Mesothelial cell of epicardium (in vitro differentiated cells): Measurements from ENCODE around the gene XYLT1. TPM values are rescaled to one million over a fixed set of nuclear protein-coding genes. Genes with fewer than 3 reads are reported as not detected.

ENCODE experiments used
- DNase-seq, 2 experiments: peaks; one replicate each; pipeline ENCODE4 v3.0.0; 2021; ENCODE audit warnings: low spot score in 2 of 2; ENCODE audit not compliant: unreplicated experiment in 2 of 2
- H3K27ac Mint-ChIP-seq: 2 replicates; pipeline ENCODE4 v1.8.0; 2021; ENCODE audit warnings: mixed read lengths
- H3K27me3 Mint-ChIP-seq: 2 replicates; pipeline ENCODE4 v1.8.0; 2021; ENCODE audit warnings: low read depth, mixed read lengths
- H3K36me3 Mint-ChIP-seq: 2 replicates; pipeline ENCODE4 v1.8.0; 2021; ENCODE audit warnings: mixed read lengths
- H3K4me1 Mint-ChIP-seq: 2 replicates; pipeline ENCODE4 v1.8.0; 2021; ENCODE audit warnings: mixed read lengths
- H3K4me3 Mint-ChIP-seq: 2 replicates; pipeline ENCODE4 v1.8.0; 2021; ENCODE audit warnings: mild to moderate bottlenecking, moderate library complexity, mixed read lengths
- H3K9me3 Mint-ChIP-seq: 2 replicates; pipeline ENCODE4 v1.8.0; 2021; ENCODE audit warnings: mixed read lengths
- total RNA-seq: library from RNA; stranded (reverse); gene quantifications from 3 replicates; pipeline ENCODE4 v1.2.1, GENCODE V29; 2021
- TF ChIP-seq, protein P1 (sequence below): fragments of 200-600 bp; sonication (generic); IDR thresholded peaks from one replicate; pipeline ENCODE4 v1.5.0; 2021; ENCODE audit warnings: antibody characterized with exemption; ENCODE audit not compliant: unreplicated experiment

XYLT1 gene
- total RNA-seq, 1 donor from 2014 or later = 15.2 TPM

- DNase-seq = no peak
- Mint-ChIP-seq H3K9me3 (no peaks in the 10 kb centered on the region), H3K4me1 (no peaks in the 10 kb centered on the region), H3K27me3 (no peaks in the 10 kb centered on the region), H3K36me3 (no peaks in the 10 kb centered on the region), H3K4me3 (no peak overlapping the region), H3K27ac (no peak overlapping the region)
- TF ChIP-seq, protein P1, sequence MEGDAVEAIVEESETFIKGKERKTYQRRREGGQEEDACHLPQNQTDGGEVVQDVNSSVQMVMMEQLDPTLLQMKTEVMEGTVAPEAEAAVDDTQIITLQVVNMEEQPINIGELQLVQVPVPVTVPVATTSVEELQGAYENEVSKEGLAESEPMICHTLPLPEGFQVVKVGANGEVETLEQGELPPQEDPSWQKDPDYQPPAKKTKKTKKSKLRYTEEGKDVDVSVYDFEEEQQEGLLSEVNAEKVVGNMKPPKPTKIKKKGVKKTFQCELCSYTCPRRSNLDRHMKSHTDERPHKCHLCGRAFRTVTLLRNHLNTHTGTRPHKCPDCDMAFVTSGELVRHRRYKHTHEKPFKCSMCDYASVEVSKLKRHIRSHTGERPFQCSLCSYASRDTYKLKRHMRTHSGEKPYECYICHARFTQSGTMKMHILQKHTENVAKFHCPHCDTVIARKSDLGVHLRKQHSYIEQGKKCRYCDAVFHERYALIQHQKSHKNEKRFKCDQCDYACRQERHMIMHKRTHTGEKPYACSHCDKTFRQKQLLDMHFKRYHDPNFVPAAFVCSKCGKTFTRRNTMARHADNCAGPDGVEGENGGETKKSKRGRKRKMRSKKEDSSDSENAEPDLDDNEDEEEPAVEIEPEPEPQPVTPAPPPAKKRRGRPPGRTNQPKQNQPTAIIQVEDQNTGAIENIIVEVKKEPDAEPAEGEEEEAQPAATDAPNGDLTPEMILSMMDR = no peak
These were observed 127.7 kb downstream of the XYLT1 start for GRCh38 chr16:17343028-17343427.

DNA sequence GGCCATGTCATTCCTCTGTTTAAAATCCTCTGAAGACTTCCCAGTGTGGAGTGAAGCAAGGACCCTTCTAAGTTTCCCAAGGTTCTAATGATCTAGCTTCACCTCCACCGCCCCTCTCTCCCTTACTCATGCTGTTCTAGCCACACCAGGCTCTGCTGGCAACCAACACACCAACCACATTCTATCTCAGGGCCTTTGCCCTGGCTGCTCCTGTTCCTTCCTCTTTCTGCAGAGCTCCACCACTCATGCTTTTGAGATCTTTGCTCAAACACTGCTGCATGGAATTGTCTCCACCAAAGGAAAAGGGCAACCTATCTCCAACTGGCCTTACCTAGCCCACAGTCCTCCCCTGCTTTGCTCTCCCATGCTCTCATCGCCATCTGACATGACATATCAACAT, 128.7 kb downstream of the XYLT1 start:
- Mint-ChIP-seq H3K27ac (no peak overlapping the region), H3K9me3 (no peaks in the 10 kb centered on the region), H3K4me3 (no peak overlapping the region), H3K27me3 (no peaks in the 10 kb centered on the region), H3K36me3 (no peaks in the 10 kb centered on the region), H3K4me1 (no peaks in the 10 kb centered on the region)
- TF ChIP-seq, protein P1 = no peak
- no peak for DNase-seq

DNA sequence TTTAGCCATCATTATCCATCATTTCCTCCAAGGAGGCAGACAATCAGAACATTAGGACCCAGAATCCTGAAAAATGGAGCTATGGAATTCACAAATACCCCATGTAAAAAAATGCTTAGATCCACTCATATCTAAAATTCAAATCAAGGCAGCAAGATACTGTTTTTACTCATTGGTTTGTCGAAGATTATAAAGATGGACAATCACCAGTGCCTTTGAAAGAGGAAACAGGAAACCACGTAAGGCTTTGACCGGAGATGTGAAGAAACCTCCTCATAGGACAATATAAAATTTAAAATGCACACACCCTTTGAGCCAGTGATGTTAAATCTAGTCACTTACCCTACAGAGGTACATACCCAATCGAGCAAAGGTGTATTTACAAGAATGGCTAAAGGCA, 130.0 kb downstream of the XYLT1 start:
- no peaks in the 10 kb centered on the region for H3K9me3 Mint-ChIP-seq
- no peaks in the 10 kb centered on the region for H3K36me3 Mint-ChIP-seq
- no peak overlapping the region for H3K27ac Mint-ChIP-seq
- H3K4me3 Mint-ChIP-seq = no peak overlapping the region
- DNase-seq = no peak
- TF ChIP-seq, protein P1 = no peak
- H3K27me3 Mint-ChIP-seq = no peaks in the 10 kb centered on the region
- no peaks in the 10 kb centered on the region for H3K4me1 Mint-ChIP-seq

- no peak overlapping the region for H3K4me3 Mint-ChIP-seq
- no peaks in the 10 kb centered on the region for H3K4me1 Mint-ChIP-seq
- H3K36me3 Mint-ChIP-seq = no peaks in the 10 kb centered on the region
- H3K27me3 Mint-ChIP-seq = no peaks in the 10 kb centered on the region
- H3K27ac Mint-ChIP-seq = no peak overlapping the region
- TF ChIP-seq, protein P1 = no peak
- no peak for DNase-seq
- H3K9me3 Mint-ChIP-seq = no peaks in the 10 kb centered on the region
These were observed 130.8 kb downstream of the XYLT1 start for GRCh38 chr16:17339764-17340541.

DNA sequence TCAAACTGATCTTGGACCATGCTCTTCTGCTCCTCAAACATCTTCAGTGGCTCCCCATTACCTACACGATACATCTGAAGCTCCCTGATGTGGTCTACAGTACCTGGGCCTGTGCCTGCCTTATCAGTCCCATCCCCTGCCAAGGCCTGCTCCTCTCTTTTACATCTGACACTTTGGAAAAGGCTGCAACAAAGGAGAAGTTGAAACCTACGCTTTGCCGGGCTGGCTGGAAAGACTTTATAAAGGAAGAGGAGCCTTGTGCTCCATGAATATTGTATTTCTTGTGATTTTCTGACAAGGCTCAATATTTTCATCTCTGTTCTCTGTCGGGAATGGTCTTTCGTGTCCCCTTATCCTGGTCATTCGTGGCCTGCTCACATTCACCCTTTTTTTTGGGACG, 132.5 kb downstream of the XYLT1 start:
- TF ChIP-seq, protein P1 = no peak
- Mint-ChIP-seq H3K4me3 (no peak overlapping the region), H3K27ac (no peak overlapping the region), H3K27me3 (no peaks in the 10 kb centered on the region), H3K9me3 (no peaks in the 10 kb centered on the region), H3K4me1 (no peaks in the 10 kb centered on the region), H3K36me3 (no peaks in the 10 kb centered on the region)
- no peak for DNase-seq
